Measurements from ENCODE around the gene TUBGCP6.
A peak's percentile ranks its signal among the peaks of the same experiment; 100 is the strongest.

The TUBGCP6 gene

DNA sequence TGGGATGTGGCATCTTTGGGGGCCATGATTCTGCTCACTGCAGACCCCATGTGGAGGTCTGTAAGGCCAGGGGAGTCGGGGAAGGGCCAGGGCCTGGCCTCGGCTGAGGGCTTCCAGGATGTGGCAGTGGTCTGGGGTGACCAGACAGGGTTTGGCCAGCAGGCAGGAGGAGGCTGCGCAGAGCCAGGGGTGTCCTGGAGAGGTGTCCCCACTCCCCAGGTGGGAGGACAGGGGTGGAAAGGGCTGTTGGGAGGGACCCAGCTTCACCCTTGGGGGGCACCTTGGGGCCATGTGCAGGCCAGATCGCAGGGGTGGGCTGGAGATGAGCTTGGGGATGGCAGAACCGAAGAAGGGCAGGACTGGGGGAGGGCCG, 70.9 kb downstream of the TUBGCP6 start:
- H3K4me3 ChIP-seq (ENCODE audit: low read depth, low read length), result no peak overlapping the region
- DNase-seq (ENCODE audit: low read depth), result no peak
- TF ChIP-seq POLR2A (IDR thresholded peaks at IDR 0.05; ENCODE audit: extremely low read depth, insufficient read length) (no peak), MYC (IDR thresholded peaks at IDR 0.05; ENCODE audit: low read depth, low read length) (no peak)
- TF ChIP-seq, protein P1, sequence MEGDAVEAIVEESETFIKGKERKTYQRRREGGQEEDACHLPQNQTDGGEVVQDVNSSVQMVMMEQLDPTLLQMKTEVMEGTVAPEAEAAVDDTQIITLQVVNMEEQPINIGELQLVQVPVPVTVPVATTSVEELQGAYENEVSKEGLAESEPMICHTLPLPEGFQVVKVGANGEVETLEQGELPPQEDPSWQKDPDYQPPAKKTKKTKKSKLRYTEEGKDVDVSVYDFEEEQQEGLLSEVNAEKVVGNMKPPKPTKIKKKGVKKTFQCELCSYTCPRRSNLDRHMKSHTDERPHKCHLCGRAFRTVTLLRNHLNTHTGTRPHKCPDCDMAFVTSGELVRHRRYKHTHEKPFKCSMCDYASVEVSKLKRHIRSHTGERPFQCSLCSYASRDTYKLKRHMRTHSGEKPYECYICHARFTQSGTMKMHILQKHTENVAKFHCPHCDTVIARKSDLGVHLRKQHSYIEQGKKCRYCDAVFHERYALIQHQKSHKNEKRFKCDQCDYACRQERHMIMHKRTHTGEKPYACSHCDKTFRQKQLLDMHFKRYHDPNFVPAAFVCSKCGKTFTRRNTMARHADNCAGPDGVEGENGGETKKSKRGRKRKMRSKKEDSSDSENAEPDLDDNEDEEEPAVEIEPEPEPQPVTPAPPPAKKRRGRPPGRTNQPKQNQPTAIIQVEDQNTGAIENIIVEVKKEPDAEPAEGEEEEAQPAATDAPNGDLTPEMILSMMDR (IDR thresholded peaks at IDR 0.05; ENCODE audit: low read depth, low read length), result no peak
- TF ChIP-seq, protein P2, sequence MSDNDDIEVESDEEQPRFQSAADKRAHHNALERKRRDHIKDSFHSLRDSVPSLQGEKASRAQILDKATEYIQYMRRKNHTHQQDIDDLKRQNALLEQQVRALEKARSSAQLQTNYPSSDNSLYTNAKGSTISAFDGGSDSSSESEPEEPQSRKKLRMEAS (IDR thresholded peaks at IDR 0.05; ENCODE audit: low read depth, low read length), result no peak

DNA sequence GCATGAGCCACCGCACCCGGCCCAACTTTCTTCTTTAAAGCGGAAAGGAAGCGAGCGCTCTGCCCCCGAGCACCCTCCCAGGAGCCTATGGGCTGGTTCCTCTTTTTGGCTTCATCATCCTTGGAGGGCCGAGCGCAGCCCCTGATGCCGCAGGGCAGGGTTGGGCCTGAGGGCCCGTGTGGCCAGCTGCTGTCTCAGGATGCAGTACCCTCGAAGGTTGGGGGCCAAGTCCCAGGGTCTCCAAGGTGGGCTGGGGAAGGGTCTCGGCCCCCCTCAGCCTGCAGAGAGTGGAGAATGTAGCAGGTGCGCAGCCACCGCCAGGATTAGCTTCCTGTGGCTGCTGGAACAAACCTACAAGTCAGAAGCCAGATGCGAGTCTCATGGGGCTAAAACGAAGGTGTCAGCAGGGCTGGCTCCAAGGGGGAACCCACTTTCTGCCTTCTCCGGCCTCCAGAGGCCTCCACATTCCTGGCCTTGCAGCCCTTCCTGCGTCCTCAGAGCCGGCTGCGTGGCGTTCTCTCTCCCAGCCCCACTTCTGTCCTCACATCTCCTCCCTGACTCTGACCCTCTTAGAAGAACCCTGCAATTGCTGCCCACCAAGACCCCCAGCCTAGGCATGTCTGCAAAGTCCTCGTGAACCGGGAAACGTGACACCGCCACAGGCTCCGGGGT, 71.4 kb downstream of the TUBGCP6 start:
- no peak overlapping the region for H3K4me3 ChIP-seq (ENCODE audit: low read depth, low read length)

DNA sequence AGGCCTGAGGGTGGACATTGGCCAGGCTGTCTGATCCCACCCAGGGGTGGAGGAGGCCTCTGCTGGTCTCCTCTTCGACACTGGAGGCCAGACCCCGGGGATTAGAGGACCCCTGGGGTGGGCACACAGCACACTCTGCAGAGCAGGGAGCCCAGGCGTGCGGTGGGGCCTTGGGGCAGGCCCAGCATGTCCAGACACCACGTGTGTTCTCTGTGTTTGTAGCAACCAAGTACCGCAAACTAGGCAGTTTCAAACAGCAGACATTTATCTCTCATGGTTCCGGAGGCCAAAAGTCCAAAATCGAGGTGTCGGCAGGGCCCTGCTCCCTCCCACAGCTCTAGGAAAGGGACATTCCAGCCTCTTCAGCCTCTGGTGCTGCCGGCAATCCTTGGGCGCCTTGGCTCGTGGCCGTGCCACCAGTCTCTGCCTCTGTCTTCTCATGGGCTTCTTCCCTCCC, 72.8 kb downstream of the TUBGCP6 start:
- TF ChIP-seq, protein P2 (IDR thresholded peaks at IDR 0.05; ENCODE audit: low read depth, low read length), result no peak
- TF ChIP-seq MYC (IDR thresholded peaks at IDR 0.05; ENCODE audit: low read depth, low read length) (no peak), POLR2A (IDR thresholded peaks at IDR 0.05; ENCODE audit: extremely low read depth, insufficient read length) (no peak)
- TF ChIP-seq, protein P1 (IDR thresholded peaks at IDR 0.05; ENCODE audit: low read depth, low read length), result no peak

More for the DNA sequence above, 71.4 kb downstream of the TUBGCP6 start:
- DNase-seq (ENCODE audit: low read depth), result peak; percentile 79
- no peak for TF ChIP-seq POLR2A (IDR thresholded peaks at IDR 0.05; ENCODE audit: extremely low read depth, insufficient read length)
- no peak for TF ChIP-seq MYC (IDR thresholded peaks at IDR 0.05; ENCODE audit: low read depth, low read length)

DNA sequence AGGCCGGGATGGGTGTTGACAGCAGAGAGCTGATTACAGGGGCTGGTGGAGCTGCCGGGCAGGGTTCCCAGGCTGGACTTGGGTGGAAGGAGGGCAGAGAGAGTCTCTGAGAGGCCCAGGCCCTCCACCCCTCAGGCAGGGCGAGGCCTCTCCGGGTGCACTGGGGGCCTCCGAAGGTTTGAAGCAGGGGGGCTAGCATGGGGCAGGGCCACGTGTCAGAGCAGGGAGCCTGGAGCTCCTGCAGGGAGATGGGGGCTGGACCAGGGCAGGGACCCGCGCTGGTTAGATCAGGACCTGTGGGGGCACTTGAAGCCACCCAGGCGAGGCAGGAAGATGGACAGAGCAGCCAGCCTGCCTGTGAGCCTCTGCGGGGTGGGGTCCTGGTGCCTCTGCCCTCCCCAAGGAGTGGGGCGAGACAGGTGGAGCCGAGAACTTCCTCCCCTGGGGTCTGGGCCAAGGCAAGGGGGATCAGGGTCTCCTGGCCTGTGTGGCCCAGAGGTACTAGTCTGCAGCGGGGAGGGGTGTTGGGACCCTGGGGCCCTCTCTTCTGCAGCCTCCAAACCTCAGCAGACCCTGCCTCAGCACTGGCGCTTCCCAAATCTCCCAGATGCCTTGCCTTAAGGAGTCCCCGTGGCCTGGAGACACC, 73.4 kb downstream of the TUBGCP6 start:
- DNase-seq (ENCODE audit: low read depth), result no peak
- no peak overlapping the region for H3K4me3 ChIP-seq (ENCODE audit: low read depth, low read length)
- TF ChIP-seq, protein P1 (IDR thresholded peaks at IDR 0.05; ENCODE audit: low read depth, low read length), result no peak

More for the DNA sequence above, 72.8 kb downstream of the TUBGCP6 start:
- no peak overlapping the region for H3K4me3 ChIP-seq (ENCODE audit: low read depth, low read length)
- DNase-seq (ENCODE audit: low read depth), result no peak

DNA sequence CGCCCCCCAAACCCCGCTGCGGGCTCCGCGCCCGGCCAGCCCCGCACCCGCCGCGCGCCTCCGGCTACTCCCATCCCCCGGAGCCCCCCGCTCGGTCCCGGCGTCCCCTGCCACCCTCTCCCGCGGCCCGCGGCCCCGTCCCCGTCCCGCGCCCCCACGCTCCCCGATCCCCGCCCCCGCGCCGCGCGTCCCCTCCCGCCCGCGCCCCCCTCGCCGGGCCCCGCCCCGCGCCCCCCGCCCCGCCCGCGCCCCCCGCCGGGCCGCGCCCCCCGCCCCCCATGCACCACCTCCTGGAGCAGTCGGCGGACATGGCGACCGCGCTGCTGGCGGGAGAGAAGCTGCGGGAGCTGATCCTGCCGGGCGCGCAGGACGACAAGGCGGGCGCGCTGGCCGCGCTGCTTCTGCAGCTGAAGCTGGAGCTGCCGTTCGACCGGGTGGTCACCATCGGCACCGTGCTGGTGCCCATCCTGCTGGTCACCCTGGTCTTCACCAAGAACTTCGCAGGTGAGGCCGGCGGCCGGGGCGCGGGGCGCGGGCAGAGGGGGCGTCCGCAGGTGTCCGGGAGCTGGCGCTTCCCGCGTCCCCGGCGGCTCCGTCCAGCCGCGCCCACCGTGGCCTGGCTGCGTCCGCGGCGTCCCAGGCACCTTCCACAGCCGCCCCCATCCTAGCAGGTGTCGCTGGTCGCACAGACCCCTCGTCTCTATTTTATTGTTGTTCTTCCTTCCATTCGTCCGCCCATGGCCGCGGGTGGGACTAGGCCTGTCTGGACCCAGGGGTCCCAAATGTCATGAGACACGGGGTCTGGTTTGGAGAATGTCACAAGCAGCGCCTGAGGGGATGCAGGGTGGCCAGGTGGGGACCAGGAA, 74.1 kb downstream of the TUBGCP6 start, which contains the start of gene PANX2:
Gene PANX2, plus strand, starts transcription at position 279 of the 866 bp plus-strand sequence. Its CDS starts 0 bp downstream, at position 279.
- no peak for TF ChIP-seq POLR2A (IDR thresholded peaks at IDR 0.05; ENCODE audit: extremely low read depth, insufficient read length)
- no peak for TF ChIP-seq MYC (IDR thresholded peaks at IDR 0.05; ENCODE audit: low read depth, low read length)
- TF ChIP-seq, protein P1 (IDR thresholded peaks at IDR 0.05; ENCODE audit: low read depth, low read length), result no peak
- TF ChIP-seq, protein P2 (IDR thresholded peaks at IDR 0.05; ENCODE audit: low read depth, low read length), result no peak
- no peak for DNase-seq (ENCODE audit: low read depth)
- no peak within 1 kb of the TSS for H3K4me3 ChIP-seq (ENCODE audit: low read depth, low read length)

DNA sequence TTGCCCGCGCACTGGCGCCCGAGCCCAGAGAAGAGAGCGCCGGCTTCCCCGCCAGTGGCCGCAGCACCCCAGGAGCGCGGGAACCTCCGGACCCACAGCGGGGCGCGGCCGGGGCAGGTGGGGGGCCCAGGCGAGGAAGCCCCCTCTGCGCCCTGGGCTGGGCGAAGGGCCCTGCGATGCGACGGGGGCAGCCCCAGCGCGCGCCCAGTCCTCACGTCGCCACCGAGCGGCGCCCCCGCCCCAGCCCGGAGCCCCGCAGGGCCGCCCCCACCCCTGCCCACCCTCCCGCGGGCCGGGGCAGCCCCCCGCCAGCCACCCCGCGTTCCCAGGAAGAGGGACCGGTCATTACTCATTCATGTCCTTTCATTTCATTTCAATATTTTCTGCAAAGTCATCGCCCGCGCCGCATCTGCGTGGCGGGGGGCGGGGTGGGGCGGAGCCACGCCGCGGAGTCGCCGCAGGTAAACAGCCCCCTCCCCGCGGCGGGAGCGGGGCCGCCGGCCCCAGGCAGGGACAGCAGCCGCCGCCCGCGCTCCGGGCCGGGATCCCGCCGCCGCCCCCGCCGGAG, 75.0 kb downstream of the TUBGCP6 start:
- no peak overlapping the region for H3K4me3 ChIP-seq (ENCODE audit: low read depth, low read length)
- TF ChIP-seq POLR2A (IDR thresholded peaks at IDR 0.05; ENCODE audit: extremely low read depth, insufficient read length) (no peak), MYC (IDR thresholded peaks at IDR 0.05; ENCODE audit: low read depth, low read length) (no peak)
- TF ChIP-seq, protein P1 (IDR thresholded peaks at IDR 0.05; ENCODE audit: low read depth, low read length), result no peak
- TF ChIP-seq, protein P2 (IDR thresholded peaks at IDR 0.05; ENCODE audit: low read depth, low read length), result no peak
- DNase-seq (ENCODE audit: low read depth), result peak; percentile 62
